Adrenal gland (tissue), 12 donors: Measurements from ENCODE around the gene MPHOSPH10. TPM values are rescaled to one million over a fixed set of nuclear protein-coding genes. Genes with fewer than 3 reads are reported as not detected.
A peak's percentile ranks its signal among the peaks of the same experiment; 100 is the strongest.

ENCODE experiments used
- DNase-seq, 7 donors: peaks; one replicate each; pipeline ENCODE4 v3.0.0-alpha.2; 2019 to 2020
- H3K27ac ChIP-seq, 5 donors: fragments of 200-600 bp; sonication (generic) in 4 of 5; 1 replicate in 3 of 5; 2 replicates in 2 of 5; pipeline versions ENCODE4 v1.5.1 to v1.8.0; 2016 to 2020; ENCODE audit warnings: mild to moderate bottlenecking in 1 of 5
- H3K27me3 ChIP-seq: fragments of 200-600 bp; 2 replicates; pipeline ENCODE4 v1.8.0; 2021
- H3K36me3 ChIP-seq, 2 donors: fragments of 200-600 bp; replicated peaks in 1 of 2; 1 replicate in 1 of 2; 2 replicates in 1 of 2; pipeline versions ENCODE4 v1.5.1 to v1.8.0; 2018 to 2022
- H3K4me1 ChIP-seq, 2 donors: fragments of 200-600 bp; replicated peaks in 1 of 2; 1 replicate in 1 of 2; 2 replicates in 1 of 2; pipeline versions ENCODE4 v1.5.1 to v1.8.0; 2018 to 2021
- H3K4me3 ChIP-seq, 4 donors: fragments of 200-600 bp; sonication (generic) in 3 of 4; one replicate each; pipeline ENCODE4 v1.5.1; 2016 to 2018
- H3K9me3 ChIP-seq, 3 donors: fragments of 200-600 bp; sonication (generic) in 1 of 3; replicated peaks in 1 of 3; 1 replicate in 2 of 3; 2 replicates in 1 of 3; pipeline versions ENCODE4 v1.5.1 to v1.8.0; 2016 to 2021
- POLR2A ChIP-seq, 2 donors: fragments of 450-650 bp; IDR thresholded peaks; one replicate each; pipeline ENCODE4 v1.6.1; 2017; ENCODE audit warnings: antibody characterized with exemption in 2 of 2, mild to moderate bottlenecking in 2 of 2, moderate library complexity in 1 of 2
- WGBS, 4 donors: extraction: QIAGEN DNeasy Blood & Tissue Kit in 2 of 4; methylation state at CpG; one replicate each; pipeline versions ENCODE4 v1.1.5 to v1.1.7; 2013 to 2017; 5-methylcytosine and 5-hydroxymethylcytosine counted together
- intact Hi-C, 2 donors: fragments of 100-400 bp; cut with DNase I; formaldehyde crosslinking; loops; one replicate each; pipeline versions ENCODE4 v1.14.1 to v1.15.0; 2022 to 2023
- polyA plus RNA-seq, 3 donors: library from polyadenylated mRNA; stranded (reverse); fragments of 200-250 nt in 2 of 3; fragments of 350-450 nt in 1 of 3; fragmentation: Illumina TruSeq in 1 of 3; extraction: RNeasy Lipid Tissue Mini Kit (QIAGEN cat#74804) in 1 of 3; gene quantifications; one replicate each; pipeline ENCODE4 v1.2.3, GENCODE V29; 2013 to 2014
- total RNA-seq, 9 donors: library from RNA; depleted of rRNA in 4 of 9; stranded (reverse); fragments of >200 nt in 4 of 9; fragments of 120-200 nt in 1 of 9; fragmentation: NEBNext Ultra II Directional in 1 of 9; extraction: Animal tissue kit (Norgen Biotek cat#: 25700) in 1 of 9; gene quantifications; one replicate each; pipeline versions ENCODE4 v1.1.0 to v1.2.4, GENCODE V29; 2013 to 2023
- TF ChIP-seq, protein P1 (sequence below), 6 experiments: fragments of 450-650 bp in 4 of 6; fragments of 200-600 bp in 2 of 6; sonication (generic) in 1 of 6; IDR thresholded peaks; 1 replicate in 5 of 6; 2 replicates in 1 of 6; pipeline versions ENCODE4 v1.5.1 to v1.8.0; 2016 to 2021; ENCODE audit warnings: antibody characterized with exemption in 6 of 6, mild to moderate bottlenecking in 2 of 6, moderate library complexity in 1 of 6
- donor health status: healthy with polysubstance abuse.
- donor health status: Bipolar disorder and iron deficiency.
- donor health status: DM: yes; HTN: yes; CAD: no.
- donor health status: DM: no; HTN: no; CAD: no.
- donor health status: DM: no; HTN: no; CAD: no.
- donor health status: DM: yes; HTN: yes; CAD: no.

Gene MPHOSPH10
- total and polyA plus RNA-seq, 12 donors = 9.4 to 62.1 (median 28.8) TPM

DNA sequence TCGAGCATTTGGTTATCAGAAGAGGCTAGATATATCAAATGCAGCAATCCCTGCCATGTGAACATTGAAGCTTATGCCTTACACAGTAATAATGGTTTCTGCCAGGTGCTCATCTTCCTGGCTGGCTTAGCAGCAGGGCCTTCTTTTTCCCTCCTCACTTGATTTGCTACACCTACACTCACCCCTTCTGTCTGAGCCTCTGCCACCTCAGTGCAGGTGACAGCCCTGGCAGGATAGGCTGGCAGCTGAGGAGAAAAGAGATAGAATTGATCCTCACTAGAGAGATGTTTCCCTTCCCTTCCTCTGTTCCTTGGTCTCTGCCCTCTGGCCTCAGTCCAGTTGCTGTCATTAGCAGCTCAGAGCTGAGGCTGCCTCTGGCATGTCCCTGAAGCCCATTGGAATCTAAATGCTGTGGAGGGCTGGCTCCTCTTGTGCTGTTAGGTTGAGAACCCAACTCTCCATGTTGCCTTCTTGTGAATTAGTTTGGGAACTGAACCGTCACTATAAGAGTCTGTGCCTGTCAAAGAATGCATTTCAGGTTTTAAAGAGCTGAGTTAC is 18.2 kb downstream of the MPHOSPH10 start:
- intact Hi-C loops = no loop called here
- WGBS, 4 donors = 61 to 96% (median 90%) methylated on average over 2 of the region's 2 CpGs
- H3K36me3 ChIP-seq = peaks cover 0 to 68% of the 10 kb centered on the region in 2 donors
- no peak for TF ChIP-seq POLR2A (IDR thresholded peaks at IDR 0.05)
- TF ChIP-seq, protein P1, sequence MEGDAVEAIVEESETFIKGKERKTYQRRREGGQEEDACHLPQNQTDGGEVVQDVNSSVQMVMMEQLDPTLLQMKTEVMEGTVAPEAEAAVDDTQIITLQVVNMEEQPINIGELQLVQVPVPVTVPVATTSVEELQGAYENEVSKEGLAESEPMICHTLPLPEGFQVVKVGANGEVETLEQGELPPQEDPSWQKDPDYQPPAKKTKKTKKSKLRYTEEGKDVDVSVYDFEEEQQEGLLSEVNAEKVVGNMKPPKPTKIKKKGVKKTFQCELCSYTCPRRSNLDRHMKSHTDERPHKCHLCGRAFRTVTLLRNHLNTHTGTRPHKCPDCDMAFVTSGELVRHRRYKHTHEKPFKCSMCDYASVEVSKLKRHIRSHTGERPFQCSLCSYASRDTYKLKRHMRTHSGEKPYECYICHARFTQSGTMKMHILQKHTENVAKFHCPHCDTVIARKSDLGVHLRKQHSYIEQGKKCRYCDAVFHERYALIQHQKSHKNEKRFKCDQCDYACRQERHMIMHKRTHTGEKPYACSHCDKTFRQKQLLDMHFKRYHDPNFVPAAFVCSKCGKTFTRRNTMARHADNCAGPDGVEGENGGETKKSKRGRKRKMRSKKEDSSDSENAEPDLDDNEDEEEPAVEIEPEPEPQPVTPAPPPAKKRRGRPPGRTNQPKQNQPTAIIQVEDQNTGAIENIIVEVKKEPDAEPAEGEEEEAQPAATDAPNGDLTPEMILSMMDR (IDR thresholded peaks at IDR 0.05) = no peak
- H3K4me1 ChIP-seq = no peaks in the 10 kb centered on the region
- no peak for DNase-seq
- H3K9me3 ChIP-seq = no peaks in the 10 kb centered on the region
- no peak overlapping the region for H3K4me3 ChIP-seq
- no peak overlapping the region for H3K27ac ChIP-seq
- no peaks in the 10 kb centered on the region for H3K27me3 ChIP-seq

DNA sequence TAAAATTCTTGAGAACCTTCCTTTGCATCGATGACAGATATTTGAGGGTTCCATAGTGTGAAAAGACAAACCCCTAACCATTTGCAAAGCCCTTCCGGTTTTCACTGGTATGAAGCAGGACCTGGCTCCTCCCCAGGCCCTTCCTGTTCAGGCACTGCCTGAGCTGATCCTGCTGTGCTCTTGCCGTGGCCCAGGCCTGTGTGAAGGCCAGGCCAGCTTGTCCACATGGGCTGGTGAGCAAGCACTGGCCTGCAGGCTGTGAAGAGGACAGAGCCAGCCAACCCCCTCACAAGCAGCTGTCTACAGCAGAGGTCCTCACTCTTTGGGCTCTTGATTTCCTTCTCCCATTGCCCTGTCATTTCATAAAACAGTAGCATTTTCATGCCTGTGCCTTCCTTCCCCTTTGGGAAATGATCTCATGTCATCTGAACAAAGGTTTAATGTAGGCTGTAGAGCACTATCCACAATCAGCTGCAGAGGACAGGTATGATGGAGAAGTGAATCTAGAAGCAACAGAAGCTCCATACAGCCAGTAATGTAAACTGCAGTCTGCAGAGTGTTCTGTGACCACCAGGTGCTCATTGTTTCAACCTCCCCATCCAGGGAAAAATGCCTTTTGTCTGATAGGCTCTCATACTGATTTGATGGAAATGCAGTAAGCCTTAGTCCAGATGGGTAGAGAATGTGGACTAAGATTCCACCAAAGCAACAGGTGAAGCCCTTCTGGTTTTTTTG is 19.8 kb downstream of the MPHOSPH10 start:
- WGBS, 4 donors = 55 to 68% (median 64%) methylated on average over 3 of the region's 3 CpGs
- H3K36me3 ChIP-seq = peaks cover 0 to 51% of the 10 kb centered on the region in 2 donors
- no peaks in the 10 kb centered on the region for H3K9me3 ChIP-seq
- no peak overlapping the region for H3K4me3 ChIP-seq
- intact Hi-C loops = no loop called here
- H3K27ac ChIP-seq = no peak overlapping the region
- H3K4me1 ChIP-seq = no peaks in the 10 kb centered on the region
- H3K27me3 ChIP-seq = no peaks in the 10 kb centered on the region
- TF ChIP-seq, protein P1 (IDR thresholded peaks at IDR 0.05) = no peak
- no peak for TF ChIP-seq POLR2A (IDR thresholded peaks at IDR 0.05)
- peak in 3 of 7 donors; percentile 28 to 37 (median 30) for DNase-seq

DNA sequence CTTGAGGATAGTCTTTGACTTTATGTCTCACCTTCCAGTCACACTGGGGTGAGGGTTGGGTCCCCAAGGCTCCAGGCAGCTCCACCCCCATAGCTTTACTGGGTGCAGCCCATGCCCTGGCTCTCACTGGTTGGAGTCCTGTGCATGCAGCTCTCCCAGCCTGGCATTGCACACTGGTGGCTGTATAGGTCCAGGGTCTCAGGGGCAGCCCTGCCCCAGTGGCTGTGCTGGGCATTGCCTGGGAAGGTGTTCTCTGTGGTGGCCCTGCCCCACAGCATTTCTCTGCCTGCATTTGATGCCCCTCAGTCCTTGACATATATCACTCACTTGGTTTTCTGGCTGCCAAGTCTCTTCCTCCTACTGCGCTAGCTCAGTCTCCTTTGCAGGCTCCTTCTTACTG is 21.2 kb downstream of the MPHOSPH10 start:
- DNase-seq = no peak
- Histone ChIP-seq H3K4me3 (no peak overlapping the region), H3K27ac (no peak overlapping the region), H3K36me3 (peaks cover 0 to 37% of the 10 kb centered on the region in 2 donors), H3K27me3 (no peaks in the 10 kb centered on the region), H3K4me1 (no peaks in the 10 kb centered on the region), H3K9me3 (no peaks in the 10 kb centered on the region)
- WGBS, 4 donors = 89 to 100% (median 92%) methylated on average over 1 of the region's 1 CpG
- TF ChIP-seq POLR2A (IDR thresholded peaks at IDR 0.05) = no peak
- TF ChIP-seq, protein P1 (IDR thresholded peaks at IDR 0.05) = no peak
- intact Hi-C loops = no loop called here

DNA sequence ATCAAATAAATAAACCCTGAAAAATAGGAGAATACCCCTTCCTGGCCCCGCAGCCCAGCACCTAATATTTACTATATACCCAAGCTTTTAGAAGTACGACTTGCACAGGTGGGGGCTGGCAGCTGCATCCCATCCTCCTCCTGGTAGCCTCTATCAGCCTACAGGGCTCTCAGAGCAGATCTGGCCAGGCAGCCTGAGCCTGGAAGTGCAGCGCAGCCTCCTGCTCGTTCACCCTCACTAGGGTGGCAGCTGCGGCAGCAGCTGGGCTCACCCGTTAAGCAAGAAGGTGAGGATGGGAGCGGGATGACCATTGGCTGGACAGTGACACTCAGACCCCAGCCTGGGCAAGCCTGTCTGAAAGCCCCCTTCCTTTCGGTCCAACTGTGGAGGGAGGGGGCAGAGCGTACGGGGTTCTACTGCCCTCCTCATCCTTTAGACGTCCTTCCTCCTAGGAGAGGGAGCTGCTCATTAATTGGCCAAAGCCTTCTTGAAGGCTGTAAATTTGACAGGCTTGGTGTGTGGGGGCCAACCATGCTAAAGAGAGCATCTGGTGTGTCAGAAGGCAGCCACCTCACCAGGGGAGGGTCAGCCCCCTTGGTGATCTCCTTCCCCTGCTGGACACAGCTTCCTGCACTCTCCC is 23.3 kb downstream of the MPHOSPH10 start:
- no peak overlapping the region for H3K4me3 ChIP-seq
- peaks cover 0 to 17% of the 10 kb centered on the region in 2 donors for H3K36me3 ChIP-seq
- DNase-seq = no peak
- no peak for TF ChIP-seq POLR2A (IDR thresholded peaks at IDR 0.05)
- TF ChIP-seq, protein P1 (IDR thresholded peaks at IDR 0.05) = no peak
- no peaks in the 10 kb centered on the region for H3K4me1 ChIP-seq
- 67 to 74% (median 70%) methylated on average over 6 to 11 of the region's 11 CpGs for WGBS, 4 donors
- H3K27me3 ChIP-seq = no peaks in the 10 kb centered on the region
- no peak overlapping the region for H3K27ac ChIP-seq
- H3K9me3 ChIP-seq = no peaks in the 10 kb centered on the region
- intact Hi-C loops = no loop called here
